AG08396 (cell line): ENCODE measurements around the gene AKIP1.

ENCODE experiments used
- DNase-seq: peaks from one replicate; pipeline ENCODE4 v3.0.0; 2012; ENCODE audit warnings: low spot score, mixed read lengths

Gene AKIP1

GRCh38 chr11:8961401-8961800 is 50.4 kb downstream of the AKIP1 start:
- no peak for DNase-seq

GRCh38 chr11:8962841-8963240 is 51.9 kb downstream of the AKIP1 start:
- no peak for DNase-seq

- peak; percentile 80 for DNase-seq
Measured at GRCh38 chr11:8963569-8964323, 52.8 kb downstream of the AKIP1 start.

- DNase-seq = peak; percentile 93
Measured at GRCh38 chr11:8964324-8965320, 53.6 kb downstream of the AKIP1 start, which contains the start of gene TMEM9B. TSS of gene TMEM9B (minus strand) at chr11:8964442. CDS start at chr11:8964313, 129 bp downstream.

GRCh38 chr11:8967184-8967583 is 56.2 kb downstream of the AKIP1 start:
- DNase-seq = no peak
